ENCODE results near the gene LCE5A. TPM values are rescaled to one million over a fixed set of nuclear protein-coding genes. Genes with fewer than 3 reads are reported as not detected.

The LCE5A gene
- total and polyA plus RNA-seq, 2 donors (not counting 3 experiments of a cell fraction or from before 2014, with no cell fraction given), result not detected

- Histone ChIP-seq H3K4me3 (replicated peaks in 1 of 3; ENCODE audit: insufficient read depth in 1 of 3, low read depth in 1 of 3, low read length in 3 of 3) (no peak overlapping the region), H3K27ac (ENCODE audit: insufficient read depth, low read depth, low read length) (no peak overlapping the region), H3K4me2 (ENCODE audit: insufficient read depth, low read length) (no peak overlapping the region), H3K9ac (replicated peaks; ENCODE audit: extremely low read depth, insufficient read depth, low read length) (no peak overlapping the region), H3K4me1 (ENCODE audit: control insufficient read depth, extremely low read depth, insufficient read depth, low read length) (no peaks in the 10 kb centered on the region), H3K27me3 (ENCODE audit: control insufficient read depth in 2 of 2, insufficient read depth in 2 of 2, low read length in 2 of 2) (peaks cover 0 to 4% of the 10 kb centered on the region in 2 experiments), H4K20me1 (replicated peaks; ENCODE audit: control insufficient read depth, extremely low read depth, insufficient read depth, low read length) (no peaks in the 10 kb centered on the region), H3K9me3 (replicated peaks; ENCODE audit: control insufficient read depth, insufficient read depth, low read length) (no peaks in the 10 kb centered on the region), H2AFZ (ENCODE audit: low read depth, low read length) (no peak overlapping the region), H3K79me2 (ENCODE audit: control insufficient read depth, insufficient read depth, low read length) (no peaks in the 10 kb centered on the region), H3K36me3 (ENCODE audit: control insufficient read depth in 2 of 2, extremely low read depth in 1 of 2, insufficient read depth in 2 of 2, low read length in 2 of 2) (no peaks in the 10 kb centered on the region), H3K9me1 (replicated peaks; ENCODE audit: control insufficient read depth, extremely low read depth, insufficient read depth, low read length) (no peaks in the 10 kb centered on the region)
- no TSS peak for BruUV-seq (replicated peaks)
- TF ChIP-seq POLR2A (IDR thresholded peaks at IDR 0.05; ENCODE audit: low read depth, low read length) (no peak), GATA2 (IDR thresholded peaks at IDR 0.05; ENCODE audit: insufficient read depth, insufficient read length, low read depth, low read length) (no peak), MYC (IDR thresholded peaks at IDR 0.05; ENCODE audit: low read depth, low read length) (no peak), FOS (IDR thresholded peaks at IDR 0.05; ENCODE audit: borderline replicate concordance, insufficient read depth, low read length) (no peak)
- TF ChIP-seq, protein P1, sequence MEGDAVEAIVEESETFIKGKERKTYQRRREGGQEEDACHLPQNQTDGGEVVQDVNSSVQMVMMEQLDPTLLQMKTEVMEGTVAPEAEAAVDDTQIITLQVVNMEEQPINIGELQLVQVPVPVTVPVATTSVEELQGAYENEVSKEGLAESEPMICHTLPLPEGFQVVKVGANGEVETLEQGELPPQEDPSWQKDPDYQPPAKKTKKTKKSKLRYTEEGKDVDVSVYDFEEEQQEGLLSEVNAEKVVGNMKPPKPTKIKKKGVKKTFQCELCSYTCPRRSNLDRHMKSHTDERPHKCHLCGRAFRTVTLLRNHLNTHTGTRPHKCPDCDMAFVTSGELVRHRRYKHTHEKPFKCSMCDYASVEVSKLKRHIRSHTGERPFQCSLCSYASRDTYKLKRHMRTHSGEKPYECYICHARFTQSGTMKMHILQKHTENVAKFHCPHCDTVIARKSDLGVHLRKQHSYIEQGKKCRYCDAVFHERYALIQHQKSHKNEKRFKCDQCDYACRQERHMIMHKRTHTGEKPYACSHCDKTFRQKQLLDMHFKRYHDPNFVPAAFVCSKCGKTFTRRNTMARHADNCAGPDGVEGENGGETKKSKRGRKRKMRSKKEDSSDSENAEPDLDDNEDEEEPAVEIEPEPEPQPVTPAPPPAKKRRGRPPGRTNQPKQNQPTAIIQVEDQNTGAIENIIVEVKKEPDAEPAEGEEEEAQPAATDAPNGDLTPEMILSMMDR (IDR thresholded peaks at IDR 0.05; ENCODE audit: extremely low read depth in 1 of 2, insufficient read depth in 1 of 2, low read depth in 1 of 2, low read length in 2 of 2), result peak; percentile 54
- FAIRE-seq (peak; percentile 57), DNase-seq (ENCODE audit: low read depth, low spot score) (peak; percentile 51)
- dilution Hi-C loops (cut with MboI; ENCODE audit: extremely low pct_ligation_motif_present, low sequenced_read_pairs) (no loop called here), intact Hi-C loops (cut with micrococcal nuclease) (no loop called here)
- POLR2A ChIA-PET, result no interaction called here
- CTCF ChIA-PET, result interaction anchor here (0.7 to 1.0 kb wide), 2 partner anchors 54 to 272 kb away, joined by 3 to 4 read pairs; no protein-coding TSS in a partner anchor
Measured at GRCh38 chr1:152461544-152461943, 49.1 kb upstream of the LCE5A start.

- POLR2A ChIA-PET, result no interaction called here
- FAIRE-seq, result no peak
Measured at GRCh38 chr1:152462636-152463035, 48.0 kb upstream of the LCE5A start.

More at GRCh38 chr1:152462636-152463035, 48.0 kb upstream of the LCE5A start:
- Histone ChIP-seq H3K9me3 (replicated peaks; ENCODE audit: control insufficient read depth, insufficient read depth, low read length) (no peaks in the 10 kb centered on the region), H3K9me1 (replicated peaks; ENCODE audit: control insufficient read depth, extremely low read depth, insufficient read depth, low read length) (no peaks in the 10 kb centered on the region), H2AFZ (ENCODE audit: low read depth, low read length) (no peak overlapping the region), H4K20me1 (replicated peaks; ENCODE audit: control insufficient read depth, extremely low read depth, insufficient read depth, low read length) (no peaks in the 10 kb centered on the region), H3K9ac (replicated peaks; ENCODE audit: extremely low read depth, insufficient read depth, low read length) (no peak overlapping the region), H3K4me3 (replicated peaks in 1 of 3; ENCODE audit: insufficient read depth in 1 of 3, low read depth in 1 of 3, low read length in 3 of 3) (no peak overlapping the region), H3K36me3 (ENCODE audit: control insufficient read depth in 2 of 2, extremely low read depth in 1 of 2, insufficient read depth in 2 of 2, low read length in 2 of 2) (no peaks in the 10 kb centered on the region), H3K4me2 (ENCODE audit: insufficient read depth, low read length) (no peak overlapping the region), H3K79me2 (ENCODE audit: control insufficient read depth, insufficient read depth, low read length) (no peaks in the 10 kb centered on the region), H3K27ac (ENCODE audit: insufficient read depth, low read depth, low read length) (no peak overlapping the region), H3K27me3 (ENCODE audit: control insufficient read depth in 2 of 2, insufficient read depth in 2 of 2, low read length in 2 of 2) (peaks cover 0 to 4% of the 10 kb centered on the region in 2 experiments), H3K4me1 (ENCODE audit: control insufficient read depth, extremely low read depth, insufficient read depth, low read length) (no peaks in the 10 kb centered on the region)
- dilution Hi-C loops (cut with MboI; ENCODE audit: extremely low pct_ligation_motif_present, low sequenced_read_pairs) (no loop called here), intact Hi-C loops (cut with micrococcal nuclease) (no loop called here)
- TF ChIP-seq POLR2AphosphoS5 (IDR thresholded peaks at IDR 0.05; ENCODE audit: insufficient read depth, low read depth, low read length) (no peak), EZH2 (IDR thresholded peaks at IDR 0.05; ENCODE audit: borderline replicate concordance, low read depth, low read length, severe bottlenecking) (no peak), MAX (IDR thresholded peaks at IDR 0.05; ENCODE audit: insufficient read depth, insufficient read length) (no peak), JUN (IDR thresholded peaks at IDR 0.05; ENCODE audit: borderline replicate concordance, insufficient read depth, insufficient read length, low read depth) (no peak), GATA2 (IDR thresholded peaks at IDR 0.05; ENCODE audit: insufficient read depth, insufficient read length, low read depth, low read length) (no peak), FOS (IDR thresholded peaks at IDR 0.05; ENCODE audit: borderline replicate concordance, insufficient read depth, low read length) (no peak), MYC (IDR thresholded peaks at IDR 0.05; ENCODE audit: low read depth, low read length) (no peak)
- TF ChIP-seq, protein P1 (IDR thresholded peaks at IDR 0.05; ENCODE audit: extremely low read depth in 1 of 2, insufficient read depth in 1 of 2, low read depth in 1 of 2, low read length in 2 of 2), result no peak
- BruUV-seq (replicated peaks), result no TSS peak
- CTCF ChIA-PET, result no interaction called here
- no peak for DNase-seq (ENCODE audit: low read depth, low spot score)
